IPS-18c (cell line): ENCODE results near the gene ABLIM3.

Source experiments
- H3K4me3 ChIP-seq: 2 replicates; pipeline ENCODE4 v1.7.0; 2013; ENCODE audit warnings: low read depth, mild to moderate bottlenecking, low read length, moderate library complexity; ENCODE audit not compliant: insufficient read depth
- H3K9me3 ChIP-seq: one replicate; pipeline ENCODE4 v1.6.1; 2013; ENCODE audit warnings: mild to moderate bottlenecking, low read length, moderate library complexity; ENCODE audit not compliant: control insufficient read depth, insufficient read depth

ABLIM3 gene

DNA sequence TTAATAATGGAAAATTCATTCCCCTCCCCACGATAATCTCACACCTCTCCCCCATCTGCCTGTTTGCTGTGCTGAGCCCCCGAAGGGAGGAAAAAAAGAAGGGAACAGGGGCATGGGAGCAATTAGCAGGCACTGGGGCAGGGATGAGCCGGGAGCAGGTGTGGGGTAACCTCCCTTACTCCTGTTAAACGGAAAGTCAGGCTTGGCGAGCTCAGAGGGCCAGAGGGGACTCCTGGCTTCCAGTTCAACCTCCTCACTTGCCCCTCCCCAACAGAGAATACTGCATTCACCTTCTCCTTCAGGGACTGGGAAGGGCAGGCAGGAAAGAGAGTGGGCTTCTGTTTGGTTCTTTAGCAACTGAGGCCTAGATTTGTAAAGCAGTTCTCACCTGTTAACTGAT, 131.9 kb downstream of the ABLIM3 start:
- H3K9me3 ChIP-seq, result no peaks in the 10 kb centered on the region
- no peak overlapping the region for H3K4me3 ChIP-seq

DNA sequence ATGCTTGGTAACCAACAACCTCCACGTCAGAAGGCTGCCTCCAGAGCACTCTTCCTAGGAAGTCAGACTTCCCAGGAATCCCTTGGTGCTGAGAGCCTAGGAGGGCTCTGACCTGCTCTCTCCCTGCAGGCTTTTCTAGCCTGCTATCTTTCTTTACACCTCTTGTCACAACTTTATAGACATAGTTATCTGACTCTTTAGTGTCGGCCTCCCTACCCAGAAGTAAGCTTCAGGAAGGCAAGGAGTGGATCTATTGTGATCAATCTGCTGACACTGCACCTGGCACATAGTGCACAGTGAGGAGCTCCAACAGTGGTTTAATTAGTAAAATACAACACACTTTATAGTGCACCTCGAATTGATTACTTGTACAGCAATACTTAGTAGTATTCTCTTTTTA, 132.7 kb downstream of the ABLIM3 start:
- H3K9me3 ChIP-seq, result no peaks in the 10 kb centered on the region
- H3K4me3 ChIP-seq, result no peak overlapping the region

DNA sequence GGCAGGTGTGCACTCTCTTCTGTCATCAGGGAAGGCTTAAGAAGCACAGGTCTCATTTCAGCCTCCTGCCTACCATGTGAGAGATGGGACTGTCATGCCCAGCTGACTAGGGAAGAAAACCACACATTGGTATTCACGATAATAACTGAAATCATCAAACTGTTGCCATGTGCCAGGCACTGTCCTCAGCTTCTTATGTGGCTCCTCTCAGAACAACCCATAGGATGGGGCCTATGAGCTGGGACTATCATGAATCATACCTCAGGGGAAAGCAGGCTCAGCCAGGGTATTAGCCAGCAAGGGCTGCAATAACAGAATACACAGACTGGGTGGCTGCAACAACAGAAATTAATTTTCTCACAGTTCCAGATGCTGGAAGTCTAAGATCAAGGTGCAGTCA, 133.6 kb downstream of the ABLIM3 start:
- Histone ChIP-seq H3K4me3 (no peak overlapping the region), H3K9me3 (no peaks in the 10 kb centered on the region)

DNA sequence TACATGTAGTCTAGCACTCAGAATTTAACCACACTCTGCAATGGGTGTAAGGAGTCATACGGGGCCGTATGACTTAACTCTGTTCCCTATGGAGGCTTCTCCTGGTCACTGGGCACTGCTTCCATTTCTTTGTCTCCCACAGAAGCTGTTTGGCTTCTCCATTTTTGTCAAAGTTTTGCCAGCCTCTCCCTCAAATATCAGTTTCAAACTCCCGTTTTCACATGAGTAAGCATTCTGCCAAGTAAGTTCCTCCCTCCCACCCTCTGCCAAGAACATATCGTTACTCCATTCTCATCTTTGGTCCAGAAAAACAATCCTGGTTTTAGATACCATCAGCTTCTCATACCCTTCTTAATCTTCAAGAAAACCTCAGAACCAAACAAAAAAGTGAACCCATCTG, 136.5 kb downstream of the ABLIM3 start:
- Histone ChIP-seq H3K4me3 (no peak overlapping the region), H3K9me3 (no peaks in the 10 kb centered on the region)

DNA sequence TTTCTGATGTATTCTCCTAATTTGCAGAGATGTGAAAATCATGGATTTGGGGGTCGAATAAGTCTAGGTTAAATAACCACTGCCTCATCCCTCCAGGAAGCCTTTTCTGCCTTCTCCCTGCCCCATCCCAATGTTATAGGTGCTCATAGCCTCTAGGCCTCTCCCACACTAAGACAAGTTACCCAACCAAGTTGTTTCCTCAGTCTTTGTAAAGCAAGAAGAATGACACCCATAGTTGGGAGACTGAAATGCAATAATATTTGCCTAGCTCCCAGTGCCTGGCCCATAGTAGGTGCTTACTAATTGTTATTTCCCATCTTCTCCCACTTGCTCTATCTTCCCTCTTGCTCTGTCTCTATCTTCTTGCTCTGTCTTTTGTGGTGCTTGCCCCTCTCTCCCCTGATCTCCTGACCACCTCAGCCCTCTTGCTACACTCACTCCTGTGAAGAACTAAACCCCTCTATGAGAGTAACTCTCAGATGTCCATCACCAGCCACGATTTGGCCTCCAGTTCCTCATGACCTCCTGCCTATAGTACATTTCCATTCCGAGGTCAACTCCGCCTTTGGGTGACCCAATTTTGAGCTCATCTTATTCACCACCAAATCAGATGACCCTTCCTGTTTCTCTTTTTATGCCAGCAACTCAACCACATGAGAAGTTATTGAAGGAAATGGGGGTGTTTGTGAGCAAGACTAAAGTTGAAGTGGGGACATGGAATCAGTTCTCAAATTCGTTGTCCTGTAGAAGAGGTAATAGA, 137.3 kb downstream of the ABLIM3 start:
- no peak overlapping the region for H3K4me3 ChIP-seq
- H3K9me3 ChIP-seq, result no peaks in the 10 kb centered on the region

DNA sequence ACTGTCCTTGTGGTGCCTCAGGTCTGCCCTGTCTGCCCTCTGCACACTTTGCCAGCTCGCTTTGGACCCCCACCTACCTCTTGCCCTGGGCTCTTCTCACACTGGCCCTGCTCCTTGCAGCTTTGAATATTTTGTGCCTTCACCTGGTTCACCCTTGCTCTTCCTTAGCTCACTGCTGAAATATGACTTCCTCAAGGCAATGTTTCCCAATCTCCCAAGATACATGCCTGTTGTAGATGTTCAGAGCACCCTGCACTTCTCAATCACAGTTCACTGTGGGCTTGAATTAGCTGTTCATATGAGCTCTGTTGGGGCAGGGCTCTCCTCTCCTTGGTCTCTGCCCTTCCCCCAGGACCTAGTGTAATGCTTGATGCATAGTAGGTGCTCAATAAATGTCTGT, 138.4 kb downstream of the ABLIM3 start:
- no peaks in the 10 kb centered on the region for H3K9me3 ChIP-seq
- no peak overlapping the region for H3K4me3 ChIP-seq

DNA sequence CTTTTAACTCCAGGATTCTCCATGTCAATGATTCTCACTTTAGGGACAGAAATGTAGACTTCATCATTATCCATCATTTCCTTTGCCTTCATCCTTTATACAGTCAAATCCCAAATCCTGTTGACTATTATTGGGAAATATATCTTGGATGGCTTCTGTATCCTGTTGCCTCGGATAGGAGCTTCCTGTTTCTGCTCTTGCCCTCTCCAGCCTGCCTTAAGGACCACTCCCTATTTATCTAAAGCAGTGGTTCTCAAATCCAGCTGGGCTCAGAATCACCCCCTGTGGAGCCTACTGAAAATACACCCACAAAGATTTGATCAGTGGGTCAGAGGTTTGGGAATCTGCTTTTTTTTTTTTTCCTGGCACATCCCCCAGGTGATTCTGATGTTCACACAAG, 138.8 kb downstream of the ABLIM3 start:
- Histone ChIP-seq H3K4me3 (no peak overlapping the region), H3K9me3 (no peaks in the 10 kb centered on the region)

DNA sequence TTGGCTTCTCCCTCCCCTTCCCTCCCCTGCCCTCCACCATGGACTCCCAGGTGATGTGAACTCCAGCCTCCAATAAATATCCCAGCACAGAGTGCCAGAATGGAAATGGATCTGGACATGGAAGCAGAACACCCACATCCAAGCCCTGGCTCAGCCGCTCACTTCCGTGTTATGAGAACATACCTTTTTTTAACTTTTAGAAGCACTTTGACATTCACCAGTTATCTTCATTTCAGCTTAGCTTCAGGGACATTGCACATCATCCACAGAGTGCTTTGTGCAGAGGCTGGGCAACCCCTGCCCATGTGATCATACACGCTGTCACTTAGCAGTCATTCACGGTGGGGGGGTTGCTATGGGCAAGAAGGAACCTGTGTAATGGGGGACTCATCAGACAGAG, 139.5 kb downstream of the ABLIM3 start:
- H3K4me3 ChIP-seq, result no peak overlapping the region
- no peaks in the 10 kb centered on the region for H3K9me3 ChIP-seq

- no peak overlapping the region for H3K4me3 ChIP-seq
- no peaks in the 10 kb centered on the region for H3K9me3 ChIP-seq
Measured at GRCh38 chr5:149282027-149282965, 141.0 kb downstream of the ABLIM3 start.

DNA sequence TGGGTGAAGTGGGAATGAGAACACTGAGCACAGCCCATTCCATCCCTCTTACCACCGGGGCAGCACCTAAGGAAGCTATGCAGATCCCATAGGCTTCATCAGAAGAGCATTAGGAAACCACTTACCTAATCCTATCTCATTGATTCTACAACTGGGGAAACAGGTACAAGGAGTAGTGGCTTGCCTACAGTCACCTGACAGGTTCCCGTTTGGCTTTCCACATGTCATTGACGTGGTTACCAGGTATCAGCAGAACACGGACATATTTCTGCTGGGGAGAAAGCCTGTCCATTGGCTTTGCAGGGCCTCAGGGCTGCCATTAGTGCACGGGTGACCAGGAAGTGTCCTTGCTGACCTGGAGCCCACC, 141.7 kb downstream of the ABLIM3 start:
- H3K4me3 ChIP-seq, result no peak overlapping the region
- H3K9me3 ChIP-seq, result no peaks in the 10 kb centered on the region

- no peaks in the 10 kb centered on the region for H3K9me3 ChIP-seq
- H3K4me3 ChIP-seq, result no peak overlapping the region
Measured at GRCh38 chr5:149283626-149284480, 142.6 kb downstream of the ABLIM3 start.

GRCh38 chr5:149284501-149284900, 143.2 kb downstream of the ABLIM3 start:
- no peaks in the 10 kb centered on the region for H3K9me3 ChIP-seq
- no peak overlapping the region for H3K4me3 ChIP-seq

DNA sequence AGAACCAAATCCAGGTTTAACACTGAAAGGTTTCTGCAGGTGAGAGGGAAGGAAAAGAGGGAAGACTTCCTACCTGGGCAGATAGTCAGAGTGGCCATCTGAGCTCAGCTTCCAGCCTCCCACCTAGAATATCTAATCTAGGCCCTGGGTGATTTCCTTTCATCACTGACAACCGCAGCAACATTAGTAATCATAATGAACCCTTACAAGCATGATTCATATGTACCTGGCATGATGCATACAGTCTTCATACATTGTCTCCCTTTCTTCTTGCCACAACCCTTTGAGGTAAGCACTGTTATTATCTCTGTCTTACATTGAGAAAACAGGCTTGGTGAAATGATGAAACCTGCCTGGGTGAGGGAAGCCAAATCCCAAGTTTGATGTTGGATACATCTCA, 143.9 kb downstream of the ABLIM3 start:
- no peak overlapping the region for H3K4me3 ChIP-seq
- H3K9me3 ChIP-seq, result no peaks in the 10 kb centered on the region

DNA sequence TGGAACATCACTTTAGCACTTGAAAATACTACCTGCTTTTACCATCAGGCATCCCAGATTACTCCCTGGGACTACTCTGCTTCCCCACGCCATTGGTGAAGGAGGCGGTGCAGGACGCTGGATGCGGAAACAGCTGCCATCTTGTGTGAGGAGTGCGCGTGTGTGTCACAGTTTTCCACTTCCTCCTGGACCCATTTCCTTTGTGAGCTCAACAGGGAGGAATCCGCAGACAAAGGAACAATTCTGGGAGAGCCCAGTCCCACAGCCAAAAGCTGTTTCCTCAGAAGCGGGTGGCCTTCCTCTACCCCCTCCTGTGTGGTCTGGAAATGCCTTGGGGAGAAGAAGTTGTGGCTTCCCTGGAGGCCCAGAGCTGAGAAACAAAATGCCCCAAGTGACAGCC, 147.1 kb downstream of the ABLIM3 start:
- Histone ChIP-seq H3K4me3 (no peak overlapping the region), H3K9me3 (no peaks in the 10 kb centered on the region)

- Histone ChIP-seq H3K9me3 (no peaks in the 10 kb centered on the region), H3K4me3 (no peak overlapping the region)
Measured at GRCh38 chr5:149289301-149289700, 148.0 kb downstream of the ABLIM3 start.

- Histone ChIP-seq H3K4me3 (no peak overlapping the region), H3K9me3 (no peaks in the 10 kb centered on the region)
Measured at GRCh38 chr5:149294872-149295829, 153.9 kb downstream of the ABLIM3 start.
